GM19455 (cell line): ENCODE data around the gene TGM6.

ENCODE experiments used
- ATAC-seq: cut with Tn5 transposase; IDR thresholded peaks from one replicate; pipeline ENCODE4 v1.9.1; 2021; ENCODE audit not compliant: unreplicated experiment

The TGM6 gene

DNA sequence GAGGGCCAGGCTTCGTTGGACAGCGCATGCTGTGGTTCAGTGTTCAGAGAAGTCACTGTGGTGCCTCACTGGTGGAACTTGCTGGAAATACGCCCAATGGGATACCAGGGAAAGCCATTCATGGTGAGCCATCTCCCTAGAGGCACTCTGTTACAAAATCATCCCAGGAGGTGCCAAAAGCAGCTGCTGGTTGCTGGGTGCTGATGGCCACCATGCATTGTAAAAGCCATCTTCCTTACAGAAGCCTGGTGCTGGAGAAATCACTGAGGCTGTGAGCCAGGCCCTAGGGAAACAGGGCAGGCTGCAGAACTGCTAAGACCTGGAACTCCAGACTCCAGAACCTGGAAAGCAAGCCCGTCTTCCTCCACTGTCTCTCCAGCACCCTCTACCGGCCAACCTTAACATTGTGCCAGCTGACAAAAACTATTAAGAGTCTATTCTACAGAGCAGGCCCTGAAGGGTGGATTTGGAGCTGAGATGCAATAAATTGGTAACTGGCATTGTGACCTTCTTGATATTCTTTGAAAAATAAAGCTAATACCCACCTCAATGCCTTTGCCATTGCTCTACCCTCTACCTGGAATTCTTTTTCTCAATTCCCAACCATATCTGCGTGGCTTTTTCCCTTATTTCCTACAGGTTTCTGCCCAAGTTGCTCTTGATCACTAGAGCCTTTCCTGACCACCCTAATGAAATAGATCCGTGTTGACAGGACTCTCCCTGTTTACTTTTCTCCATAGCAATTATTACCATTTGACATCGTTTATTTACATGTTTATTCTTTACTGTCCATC lies 71.4 kb downstream of the TGM6 start:
- ATAC-seq: no peak

DNA sequence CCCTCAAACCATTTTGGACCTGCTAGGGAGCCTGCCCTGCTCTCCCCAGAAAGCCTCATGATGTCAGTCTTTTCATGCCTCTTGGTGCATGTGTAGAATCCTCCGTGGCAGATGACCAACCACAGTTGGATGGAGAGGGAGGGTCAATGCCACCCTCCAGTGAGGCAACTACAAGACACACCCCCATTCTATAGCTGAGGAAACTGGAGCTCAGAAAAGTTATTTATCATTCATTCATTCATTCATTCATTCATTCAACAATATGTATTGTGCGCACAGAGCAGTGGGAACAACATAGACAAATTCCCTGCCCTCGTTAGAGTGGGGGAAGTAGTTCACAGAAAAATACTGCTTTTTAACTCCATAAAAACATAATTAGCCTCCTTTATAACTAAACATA lies 73.1 kb downstream of the TGM6 start:
- no peak for ATAC-seq

GRCh38 chr20:2455771-2456497 lies 75.2 kb downstream of the TGM6 start:
- no peak for ATAC-seq

GRCh38 chr20:2458919-2459499 lies 78.3 kb downstream of the TGM6 start:
- no peak for ATAC-seq

- ATAC-seq: no peak
These were observed 79.5 kb downstream of the TGM6 start for GRCh38 chr20:2459981-2460751.

DNA sequence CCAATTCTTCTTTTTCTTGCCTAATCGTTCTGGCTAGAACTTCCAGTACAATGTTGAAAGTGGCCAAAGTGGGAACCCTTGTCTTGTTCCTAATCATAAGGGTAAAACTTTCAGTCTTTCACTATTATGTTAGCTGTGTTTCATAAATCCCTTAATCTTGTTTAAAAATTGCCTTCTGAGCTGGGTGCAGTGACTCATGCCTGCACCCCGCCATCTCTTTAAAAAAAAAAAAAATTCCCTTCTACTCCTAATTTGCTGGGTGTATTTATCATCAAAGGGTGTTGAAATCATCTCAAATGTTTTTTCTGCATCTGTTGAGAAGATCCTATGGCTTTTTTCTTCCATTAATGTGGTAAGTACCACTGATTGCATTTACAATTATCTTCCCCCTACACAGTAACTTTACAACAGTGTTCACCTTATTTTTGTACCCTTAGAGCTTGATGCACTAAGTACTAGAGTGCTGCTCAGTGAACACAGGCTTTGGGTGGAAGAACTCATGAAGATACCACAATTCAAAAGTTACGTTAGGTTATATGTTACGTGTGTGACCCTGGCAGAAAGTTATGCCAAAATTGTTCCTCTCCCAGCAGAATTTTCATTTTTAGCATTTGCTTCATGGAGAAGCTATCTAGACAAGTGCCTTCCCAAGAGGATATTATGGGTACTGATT lies 80.2 kb downstream of the TGM6 start:
- no peak for ATAC-seq

DNA sequence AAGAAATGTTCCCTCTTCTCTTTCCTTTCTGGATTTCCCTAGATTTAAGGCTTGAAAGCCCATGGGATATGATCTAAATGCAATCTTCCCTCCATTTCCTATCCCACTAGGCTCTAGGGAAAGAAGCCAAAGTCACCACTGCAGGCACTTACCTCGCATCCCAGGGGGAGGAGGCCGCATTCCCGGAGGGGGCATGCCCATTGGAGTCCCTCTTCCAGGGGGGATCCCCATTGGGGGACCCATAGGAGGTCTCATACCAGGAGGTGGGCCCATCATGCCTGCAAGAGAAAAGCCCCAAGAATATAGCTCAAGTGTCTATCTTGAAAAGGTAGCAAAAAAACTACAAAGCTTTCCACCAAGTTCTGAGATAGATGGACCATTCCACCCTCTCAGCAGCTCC lies 81.8 kb downstream of the TGM6 start:
- ATAC-seq: no peak

- ATAC-seq: no peak
These were observed 83.1 kb downstream of the TGM6 start for GRCh38 chr20:2463616-2464365.

DNA sequence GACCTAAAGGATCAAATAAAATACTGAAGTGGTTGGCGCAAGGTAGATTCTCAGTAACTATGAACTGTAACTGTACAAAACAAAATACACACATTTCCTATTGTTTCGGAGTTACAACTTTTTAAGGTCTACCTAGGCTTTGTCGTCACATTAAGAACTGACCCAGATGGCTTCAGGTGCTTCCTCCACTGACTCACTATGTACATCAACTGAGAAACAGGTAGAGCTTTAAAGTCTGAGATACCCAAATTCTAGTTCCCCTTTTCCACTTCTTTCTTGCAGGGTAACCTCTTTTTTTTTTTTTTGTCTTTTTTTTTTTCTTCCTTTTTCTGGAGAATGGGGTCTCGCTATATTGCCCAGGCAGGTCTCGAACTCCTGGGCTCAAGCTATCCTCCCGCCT lies 84.4 kb downstream of the TGM6 start:
- ATAC-seq: no peak

DNA sequence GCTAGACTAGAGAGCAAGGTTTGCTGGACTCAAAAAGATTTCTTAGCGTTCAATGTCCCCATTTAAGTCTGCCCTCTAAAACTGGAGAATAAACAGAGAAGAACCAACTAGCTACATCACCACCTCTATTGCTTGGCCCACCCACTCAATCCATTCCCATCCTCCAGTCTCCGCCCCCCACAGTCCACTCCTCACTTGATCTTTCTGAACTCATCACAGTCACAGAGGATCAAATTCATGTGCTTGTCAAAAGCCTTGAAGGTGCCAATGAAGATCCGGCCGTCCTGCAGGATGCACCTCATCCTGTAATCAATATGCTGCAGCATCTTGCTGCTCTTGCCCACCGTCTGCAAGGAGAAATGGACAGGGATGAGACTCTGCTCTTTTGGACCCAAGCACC lies 86.7 kb downstream of the TGM6 start:
- no peak for ATAC-seq

GRCh38 chr20:2468581-2469407 lies 88.1 kb downstream of the TGM6 start:
- no peak for ATAC-seq

DNA sequence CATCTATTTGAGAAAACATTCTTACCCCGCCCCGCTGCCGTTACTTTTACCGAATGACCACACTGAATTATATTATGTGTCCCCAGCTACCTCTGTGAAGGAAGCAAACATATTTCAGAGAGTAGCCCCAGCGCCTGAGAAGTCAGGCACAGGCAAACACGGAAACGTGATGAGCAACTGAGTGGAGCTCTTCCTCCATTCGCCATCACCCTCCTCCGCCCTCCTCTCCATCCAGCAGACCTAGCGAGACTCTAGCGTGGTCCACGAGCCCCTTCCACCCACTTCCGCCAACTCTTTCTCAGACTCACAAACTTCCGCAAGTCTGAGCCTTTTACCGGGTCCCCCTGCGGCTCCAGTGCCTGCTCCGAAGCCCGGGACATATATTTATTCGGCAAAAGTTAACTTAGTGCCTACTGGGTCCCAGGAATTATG lies 89.3 kb downstream of the TGM6 start:
- peak; percentile 25 for ATAC-seq

DNA sequence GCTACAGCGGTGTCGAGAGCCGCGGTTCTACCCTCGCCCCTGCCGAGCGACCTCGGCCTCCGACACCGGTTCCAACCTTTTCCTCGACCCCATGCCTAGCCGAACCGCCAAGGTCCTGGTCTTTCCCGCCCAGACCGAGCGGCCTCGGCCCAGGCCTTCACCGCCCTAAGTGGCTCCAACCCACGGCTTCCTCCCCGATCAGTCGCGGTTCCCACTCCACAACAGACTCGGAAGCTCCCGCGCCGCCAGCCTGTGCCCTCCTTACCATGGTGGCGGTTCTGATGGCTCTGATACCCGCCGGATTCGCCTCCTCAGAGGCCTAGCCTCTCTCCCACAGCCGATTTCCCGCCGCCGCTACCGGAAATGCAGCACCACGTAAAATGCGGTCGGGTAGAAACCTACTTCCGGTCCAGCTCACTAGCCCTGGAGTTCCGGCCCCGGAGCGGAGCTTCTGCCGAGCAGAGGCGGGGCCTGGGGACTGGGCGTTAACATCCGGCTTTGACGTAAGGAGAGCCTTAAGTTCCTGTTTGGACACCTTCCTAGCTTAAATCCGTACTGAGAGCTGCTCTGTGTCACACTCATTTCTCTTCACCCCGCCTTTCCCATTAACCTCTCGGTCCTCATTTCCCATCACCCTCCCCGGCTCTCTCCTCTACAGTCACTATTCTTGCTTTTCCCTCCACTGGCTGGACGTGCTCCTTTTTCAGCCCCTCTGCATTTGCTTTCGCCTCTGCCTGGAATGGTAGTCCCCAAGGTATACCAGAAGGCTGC lies 89.9 kb downstream of the TGM6 start, which contains the start of gene SNRPB:
Gene SNRPB (minus strand): TSS at position 367 of the 771 bp plus-strand sequence. CDS start 99 bp downstream, at position 268.
- peak; percentile 97 for ATAC-seq

DNA sequence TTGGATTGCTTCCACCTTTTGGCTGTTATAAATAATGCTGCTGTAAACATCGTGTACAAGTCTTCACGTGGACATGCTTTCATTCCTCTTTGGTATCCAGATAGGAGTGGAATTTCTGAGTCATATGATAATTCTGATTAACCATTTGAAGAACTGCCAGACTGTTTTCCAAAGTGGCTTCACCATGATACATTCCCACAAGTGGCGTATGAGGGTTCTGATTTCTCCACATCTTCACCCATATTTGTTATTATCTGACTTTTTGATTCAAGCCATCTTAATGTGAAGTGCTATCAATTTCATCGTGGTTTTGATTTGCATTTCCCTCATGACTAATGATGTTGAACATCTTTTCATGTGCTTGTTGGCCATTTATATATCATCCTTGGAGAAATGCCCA lies 92.8 kb downstream of the TGM6 start:
- ATAC-seq: no peak

- ATAC-seq: no peak
These were observed 95.4 kb downstream of the TGM6 start for GRCh38 chr20:2475850-2476741.

GRCh38 chr20:2476742-2477615 lies 96.3 kb downstream of the TGM6 start:
- no peak for ATAC-seq
